Pancreas (tissue), 10 donors: ENCODE results near the gene PAK1. TPM values are rescaled to one million over a fixed set of nuclear protein-coding genes. Genes with fewer than 3 reads are reported as not detected.

Source experiments
- ATAC-seq, 4 donors: fragments of 200-7000 bp; cut with Tn5 transposase; one replicate each; pipeline versions ENCODE4 v1.8.0 to v1.9.1; 2020; ENCODE audit warnings: mild to moderate bottlenecking in 4 of 4, moderate library complexity in 4 of 4
- DNase-seq, 6 donors: peaks; one replicate each; pipeline ENCODE4 v3.0.0-alpha.2; 2020
- FAIRE-seq: peaks from 2 replicates; lab custom pipeline; 2012; peaks lifted over from hg19 to GRCh38; lab: Jason Lieb, UNC
- H3K27ac ChIP-seq, 4 donors: fragments of 200-600 bp; sonication (generic); 1 replicate in 3 of 4; 2 replicates in 1 of 4; pipeline versions ENCODE4 v1.5.0 to v1.8.0; 2020
- H3K27me3 ChIP-seq, 4 donors: fragments of 200-600 bp; one replicate each; pipeline ENCODE4 v1.8.0; 2021
- H3K36me3 ChIP-seq, 3 donors: fragments of 200-600 bp; sonication (generic) in 1 of 3; one replicate each; pipeline versions ENCODE4 v1.5.0 to v1.8.0; 2020 to 2021
- H3K4me1 ChIP-seq, 3 donors: fragments of 200-600 bp; one replicate each; pipeline ENCODE4 v1.8.0; 2021
- H3K4me3 ChIP-seq, 4 donors: fragments of 200-600 bp; sonication (generic) in 2 of 4; one replicate each; pipeline versions ENCODE4 v1.5.0 to v1.8.0; 2020 to 2021
- H3K9me3 ChIP-seq, 4 donors: fragments of 200-600 bp; one replicate each; pipeline ENCODE4 v1.8.0; 2021
- CTCF ChIP-seq, 4 donors: fragments of 200-600 bp; sonication (generic) in 3 of 4; IDR thresholded peaks; one replicate each; pipeline versions ENCODE4 v1.5.0 to v1.8.0; 2021; ENCODE audit warnings: antibody characterized with exemption in 4 of 4
- WGBS, 2 donors: extraction: QIAGEN DNeasy Blood & Tissue Kit; methylation state at CpG; one replicate each; pipeline ENCODE4 v1.1.7; 2013; 5-methylcytosine and 5-hydroxymethylcytosine counted together
- intact Hi-C, 3 donors: fragments of 100-400 bp; cut with DNase I; formaldehyde crosslinking; loops; one replicate each; pipeline versions ENCODE4 v1.11.1 to v1.14.2; 2022
- polyA plus RNA-seq, 2 donors: library from polyadenylated mRNA; stranded (reverse); fragments of 200-250 nt; gene quantifications; one replicate each; pipeline ENCODE4 v1.2.3, GENCODE V29; 2013
- total RNA-seq, 6 donors: library from RNA; stranded (reverse); fragmentation: NEBNext Ultra II Directional in 4 of 6; extraction: Animal tissue kit (Norgen Biotek cat#: 25700) in 4 of 6; gene quantifications; one replicate each; pipeline versions ENCODE4 v1.2.1 to v1.2.4, GENCODE V29; 2021 to 2023
- donor health status: healthy with polysubstance abuse.
- donor health status: DM: no; HTN: no; CAD: no; lungs with moderate emphysema.
- donor health status: DM: no; HTN: no; CAD: no.
- donor health status: control.
- donor health status: control.
- donor health status: Bipolar disorder and iron deficiency.
- donor health status: DM: yes; HTN: yes; CAD: no.
- donor health status: DM: no; HTN: no; CAD: no.
- donor health status: DM: no; HTN: no; CAD: no.
- donor health status: DM: yes; HTN: yes; CAD: no.

PAK1 gene
- total and polyA plus RNA-seq, 8 donors = 9.0 to 40.0 (median 20.7) TPM

GRCh38 chr11:77487790-77488189 lies 13.9 kb upstream of the PAK1 start:
- FAIRE-seq (no peak), ATAC-seq (no peak), DNase-seq (no peak)
- no peak overlapping the region for H3K4me3 ChIP-seq
- H3K4me1 ChIP-seq = no peaks in the 10 kb centered on the region
- no peaks in the 10 kb centered on the region for H3K36me3 ChIP-seq
- no peak overlapping the region for H3K27ac ChIP-seq
- WGBS, 2 donors = 87 to 93% methylated on average over 2 of the region's 2 CpGs
- H3K9me3 ChIP-seq = no peaks in the 10 kb centered on the region
- intact Hi-C loops = no loop called here
- H3K27me3 ChIP-seq = no peaks in the 10 kb centered on the region
- TF ChIP-seq CTCF (IDR thresholded peaks at IDR 0.05) = no peak

DNA sequence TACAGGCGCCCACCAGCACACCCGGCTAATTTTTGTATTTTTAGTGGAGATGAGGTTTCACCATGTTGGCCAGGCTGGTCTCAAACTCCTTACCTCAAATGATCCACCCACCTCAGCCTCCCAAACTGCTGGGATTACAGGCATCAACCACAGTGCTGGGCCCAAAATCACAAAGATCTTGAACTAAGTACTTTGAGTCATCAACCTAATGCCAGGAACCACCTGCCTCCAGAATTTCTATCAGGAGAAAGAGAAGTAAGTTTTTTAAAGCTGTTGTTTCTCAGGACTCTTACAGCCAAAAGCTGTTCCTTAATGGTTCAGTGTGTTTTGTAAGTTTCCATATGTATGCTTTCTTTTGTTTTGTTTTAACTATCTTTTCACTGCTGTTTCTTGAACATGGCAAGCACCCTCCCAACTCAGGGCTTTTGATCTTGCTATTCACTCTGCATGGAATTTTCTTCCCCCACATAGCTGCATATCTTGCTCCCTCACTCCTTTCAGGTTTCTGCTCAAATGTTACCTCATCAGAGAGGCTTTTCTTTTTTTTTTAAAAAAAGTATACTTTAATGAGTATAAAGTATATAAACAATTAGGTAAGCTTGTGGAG lies 6.0 kb upstream of the PAK1 start:
- Histone ChIP-seq H3K9me3 (no peaks in the 10 kb centered on the region), H3K27ac (no peak overlapping the region), H3K27me3 (no peaks in the 10 kb centered on the region), H3K4me1 (no peaks in the 10 kb centered on the region), H3K4me3 (no peak overlapping the region), H3K36me3 (no peaks in the 10 kb centered on the region)
- ATAC-seq = no peak
- WGBS, 2 donors = 83 to 86% methylated on average over 2 of the region's 2 CpGs
- no peak for DNase-seq
- intact Hi-C loops = no loop called here
- TF ChIP-seq CTCF (IDR thresholded peaks at IDR 0.05) = no peak
- no peak for FAIRE-seq

DNA sequence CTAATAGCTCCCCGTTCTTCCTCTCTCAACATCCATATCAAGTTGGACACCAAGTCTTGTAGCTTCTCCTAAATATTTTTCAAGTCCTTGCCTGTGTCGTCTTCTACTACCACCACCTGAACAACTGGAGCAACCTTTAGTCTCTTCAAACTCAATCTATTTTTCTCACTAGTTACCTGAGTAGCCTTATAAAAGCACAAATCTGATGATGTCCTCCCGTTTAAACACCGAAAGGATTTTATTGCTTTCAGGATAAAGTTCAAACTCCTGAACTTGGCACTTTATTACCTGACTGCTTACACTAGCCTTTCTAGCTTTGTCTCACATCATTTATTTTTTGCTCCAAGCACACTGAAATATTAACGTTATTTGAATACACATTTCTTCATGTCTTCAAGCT lies 1.3 kb upstream of the PAK1 start:
- Histone ChIP-seq H3K4me1 (peaks cover 12 to 23% (median 21%) of the 10 kb centered on the region in 3 donors), H3K27ac (peak overlapping the region; percentile 68 to 91 (median 81)), H3K36me3 (no peaks in the 10 kb centered on the region), H3K9me3 (no peaks in the 10 kb centered on the region), H3K4me3 (no peak overlapping the region), H3K27me3 (no peaks in the 10 kb centered on the region)
- no peak for FAIRE-seq
- ATAC-seq = no peak
- DNase-seq = no peak
- intact Hi-C loops = no loop called here
- 40 to 45% methylated on average over 5 of the region's 5 CpGs for WGBS, 2 donors
- no peak for TF ChIP-seq CTCF (IDR thresholded peaks at IDR 0.05)

DNA sequence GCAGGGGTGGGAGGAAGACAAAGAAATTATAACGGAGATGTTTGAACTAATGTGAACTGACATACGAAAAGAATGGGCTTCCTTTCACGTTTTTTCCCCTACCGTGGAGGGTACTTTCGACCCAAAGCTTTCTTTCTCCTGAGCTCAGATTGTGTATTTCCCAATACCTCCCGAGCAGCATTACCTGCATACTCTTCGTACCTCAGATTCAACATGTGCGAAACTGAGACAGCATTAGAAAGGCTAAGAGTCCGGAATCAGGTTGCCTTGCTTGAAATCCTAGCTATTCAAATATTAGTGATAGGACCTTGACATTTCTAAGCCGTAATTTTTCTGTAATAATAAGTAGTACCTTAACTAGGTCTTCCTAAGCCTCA lies 778 bp upstream of the PAK1 start:
- no peaks in the 10 kb centered on the region for H3K36me3 ChIP-seq
- ATAC-seq (peak in 2 of 4 donors; percentile 5 to 7), DNase-seq (no peak)

More for the DNA sequence above, 778 bp upstream of the PAK1 start:
- peak overlapping the region; percentile 69 to 88 (median 78) for H3K4me3 ChIP-seq
- no peaks in the 10 kb centered on the region for H3K9me3 ChIP-seq
- intact Hi-C loops = no loop called here
- peak overlapping the region; percentile 68 to 91 (median 81) for H3K27ac ChIP-seq
- TF ChIP-seq CTCF (IDR thresholded peaks at IDR 0.05) = no peak
- WGBS, 2 donors = 8 to 11% methylated on average over 10 of the region's 10 CpGs
- FAIRE-seq = no peak
- H3K4me1 ChIP-seq = peaks cover 12 to 28% (median 21%) of the 10 kb centered on the region in 3 donors
- no peaks in the 10 kb centered on the region for H3K27me3 ChIP-seq
